ENCODE measurements around the gene HVCN1.
"Not testable (repeated sequence)": the region's sequence is repeated elsewhere in the genome, so short reads cannot be mapped to it uniquely, and the experiment has no call there.

Gene HVCN1

GRCh38 chr12:110658242-110658641 lies 30.7 kb downstream of the HVCN1 start:
- TF ChIP-seq CTCF (conservative IDR thresholded peaks at IDR 0.05; ENCODE audit: control insufficient read depth, insufficient read depth, low read depth, low read length), result no peak

GRCh38 chr12:110657747-110658146 lies 31.2 kb downstream of the HVCN1 start:
- TF ChIP-seq CTCF (conservative IDR thresholded peaks at IDR 0.05; ENCODE audit: control insufficient read depth, insufficient read depth, low read depth, low read length), result no peak
- H3K4me3 ChIP-seq (ENCODE audit: control insufficient read depth, low read depth, low read length), result no peak overlapping the region
- no peak for DNase-seq (ENCODE audit: low read depth)

More at GRCh38 chr12:110658242-110658641, 30.7 kb downstream of the HVCN1 start:
- DNase-seq (ENCODE audit: low read depth), result no peak
- H3K4me3 ChIP-seq (ENCODE audit: control insufficient read depth, low read depth, low read length), result no peak overlapping the region

- no peak for DNase-seq (ENCODE audit: low read depth)
- TF ChIP-seq CTCF (conservative IDR thresholded peaks at IDR 0.05; ENCODE audit: control insufficient read depth, insufficient read depth, low read depth, low read length), result no peak
- no peak overlapping the region for H3K4me3 ChIP-seq (ENCODE audit: control insufficient read depth, low read depth, low read length)
These were observed 32.8 kb downstream of the HVCN1 start for GRCh38 chr12:110656071-110656655.

- not testable (repeated sequence) for DNase-seq (ENCODE audit: low read depth); H3K4me3 ChIP-seq (ENCODE audit: control insufficient read depth, low read depth, low read length)
These were observed 34.7 kb downstream of the HVCN1 start for GRCh38 chr12:110654238-110654637.

- TF ChIP-seq CTCF (conservative IDR thresholded peaks at IDR 0.05; ENCODE audit: control insufficient read depth, insufficient read depth, low read depth, low read length), result no peak
These were observed 39.5 kb downstream of the HVCN1 start for GRCh38 chr12:110649341-110649847.

GRCh38 chr12:110647631-110648040 lies 41.3 kb downstream of the HVCN1 start:
- no peak for DNase-seq (ENCODE audit: low read depth)
- H3K4me3 ChIP-seq (ENCODE audit: control insufficient read depth, low read depth, low read length), result no peak overlapping the region
- TF ChIP-seq CTCF (conservative IDR thresholded peaks at IDR 0.05; ENCODE audit: control insufficient read depth, insufficient read depth, low read depth, low read length), result no peak

More at GRCh38 chr12:110649341-110649847, 39.5 kb downstream of the HVCN1 start:
- H3K4me3 ChIP-seq (ENCODE audit: control insufficient read depth, low read depth, low read length), result no peak overlapping the region
- DNase-seq (ENCODE audit: low read depth), result no peak

GRCh38 chr12:110641521-110641920 lies 47.4 kb downstream of the HVCN1 start:
- peak; percentile 17 for DNase-seq (ENCODE audit: low read depth)
- TF ChIP-seq CTCF (conservative IDR thresholded peaks at IDR 0.05; ENCODE audit: control insufficient read depth, insufficient read depth, low read depth, low read length), result no peak
- no peak overlapping the region for H3K4me3 ChIP-seq (ENCODE audit: control insufficient read depth, low read depth, low read length)
